Measurements from ENCODE around the gene PDCD2.

The PDCD2 gene

GRCh38 chr6:170552765-170553533 lies 31.5 kb downstream of the PDCD2 start, which contains the start of gene PSMB1 (continued):
- TF ChIP-seq CTCF (tag by site-specific recombination; IDR thresholded peaks at IDR 0.05) (no peak), ZNF211 (tag by site-specific recombination; IDR thresholded peaks at IDR 0.05; ENCODE audit: low read depth) (no peak), ZNF341 (tag by site-specific recombination; IDR thresholded peaks at IDR 0.05; ENCODE audit: low read depth) (peak; percentile 43; the same call in 1 of the 2 replicates), ZNF398 (tag by site-specific recombination; IDR thresholded peaks at IDR 0.05) (no peak), ZNF645 (tag by site-specific recombination; IDR thresholded peaks at IDR 0.05) (no peak), ZNF423 (tag by site-specific recombination; IDR thresholded peaks at IDR 0.05) (no peak), ZEB2 (tag by site-specific recombination; IDR thresholded peaks at IDR 0.05) (no peak), ZNF426 (tag by site-specific recombination; IDR thresholded peaks at IDR 0.05) (no peak), IKZF3 (tag by site-specific recombination; IDR thresholded peaks at IDR 0.05) (peak; percentile 81; the same call in 1 of the 2 replicates), ZNF776 (tag by site-specific recombination; IDR thresholded peaks at IDR 0.05; ENCODE audit: borderline replicate concordance) (no peak), ZNF350 (tag by site-specific recombination; IDR thresholded peaks at IDR 0.05) (no peak), ZNF558 (tag by site-specific recombination; IDR thresholded peaks at IDR 0.05) (no peak), ZNF311 (tag by site-specific recombination; IDR thresholded peaks at IDR 0.05; ENCODE audit: borderline replicate concordance) (no peak), ZNF148 (tag by site-specific recombination; IDR thresholded peaks at IDR 0.05; ENCODE audit: borderline replicate concordance) (no peak), ZNF404 (tag by site-specific recombination; IDR thresholded peaks at IDR 0.05) (no peak), ZNF677 (tag by site-specific recombination; IDR thresholded peaks at IDR 0.05) (no peak), ZSCAN30 (tag by site-specific recombination; IDR thresholded peaks at IDR 0.05) (peak; percentile 72; the same call in 1 of the 2 replicates), ZNF510 (tag by site-specific recombination; IDR thresholded peaks at IDR 0.05; ENCODE audit: insufficient replicate concordance) (no peak), ZNF76 (tag by site-specific recombination; IDR thresholded peaks at IDR 0.05; ENCODE audit: borderline replicate concordance, low read depth) (no peak), ATF2 (tag by site-specific recombination; IDR thresholded peaks at IDR 0.05; ENCODE audit: low read depth) (no peak)
